MM.1S (cell line): Measurements from ENCODE around the gene CCNE1.

ENCODE experiments used
- DNase-seq: peaks from one replicate; pipeline ENCODE4 v3.0.0-alpha.2; 2015
- H2AFZ ChIP-seq: fragments of 300-600 bp; sonication (generic); 2 replicates; pipeline ENCODE4 v1.6.0; 2016; ENCODE audit warnings: antibody characterized with exemption, low read length
- H3F3A ChIP-seq: fragments of 300-600 bp; sonication (generic); 2 replicates; pipeline ENCODE4 v1.6.1; 2016; ENCODE audit warnings: mild to moderate bottlenecking, antibody characterized with exemption, low read length, moderate library complexity, mixed read lengths; ENCODE audit not compliant: insufficient read depth
- H3K27ac ChIP-seq: fragments of 300-600 bp; sonication (generic); 2 replicates; pipeline ENCODE4 v1.5.1; 2016; ENCODE audit warnings: mild to moderate bottlenecking, low read length
- H3K27me3 ChIP-seq: fragments of 300-600 bp; sonication (generic); replicated peaks from 2 replicates; pipeline ENCODE4 v1.6.0; 2016; ENCODE audit warnings: low read length; ENCODE audit not compliant: insufficient read depth
- H3K36me3 ChIP-seq: fragments of 300-600 bp; sonication (generic); replicated peaks from 2 replicates; pipeline ENCODE4 v1.6.1; 2016; ENCODE audit warnings: mild to moderate bottlenecking, low read length, mixed read lengths; ENCODE audit not compliant: insufficient read depth
- H3K4me1 ChIP-seq: fragments of 300-600 bp; sonication (generic); 2 replicates; pipeline ENCODE4 v1.6.1; 2016; ENCODE audit warnings: low read length, mixed read lengths
- H3K4me2 ChIP-seq: fragments of 300-600 bp; sonication (generic); 2 replicates; pipeline ENCODE4 v1.6.0; 2016; ENCODE audit warnings: low read depth, low read length
- H3K4me3 ChIP-seq: fragments of 300-600 bp; sonication (generic); 2 replicates; pipeline ENCODE4 v1.5.1; 2016; ENCODE audit warnings: low read length, mixed read lengths
- H3K79me2 ChIP-seq: fragments of 300-600 bp; sonication (generic); 2 replicates; pipeline ENCODE4 v1.6.1; 2016; ENCODE audit warnings: mixed run types, low read length, mixed read lengths
- H3K9ac ChIP-seq: fragments of 300-600 bp; sonication (generic); 2 replicates; pipeline ENCODE4 v1.6.1; 2016; ENCODE audit warnings: low read length, mixed read lengths
- H3K9me2 ChIP-seq: fragments of 300-600 bp; sonication (generic); replicated peaks from 2 replicates; pipeline ENCODE4 v1.6.1; 2016; ENCODE audit warnings: mild to moderate bottlenecking, low read length, mixed read lengths; ENCODE audit not compliant: insufficient read depth
- H3K9me3 ChIP-seq: fragments of 300-600 bp; sonication (generic); replicated peaks from 2 replicates; pipeline ENCODE4 v1.6.1; 2016; ENCODE audit warnings: mild to moderate bottlenecking, low read length, mixed read lengths; ENCODE audit not compliant: insufficient read depth
- H4K20me1 ChIP-seq: fragments of 300-600 bp; sonication (generic); 2 replicates; pipeline ENCODE4 v1.6.1; 2016; ENCODE audit warnings: mild to moderate bottlenecking, low read length, moderate library complexity, mixed read lengths; ENCODE audit not compliant: insufficient read depth
- CTCF ChIP-seq: fragments of 300-600 bp; sonication (generic); IDR thresholded peaks from 2 replicates; pipeline ENCODE4 v1.5.1; 2016; ENCODE audit warnings: antibody characterized with exemption, low read length, mixed read lengths
- EZH2 ChIP-seq: fragments of 300-600 bp; sonication (generic); optimal IDR thresholded peaks from 2 replicates; pipeline ENCODE3; 2017; ENCODE audit warnings: low read depth, mild to moderate bottlenecking, antibody characterized with exemption, low read length, mixed read lengths
- EZH2phosphoT487 ChIP-seq: fragments of 300-600 bp; sonication (generic); IDR thresholded peaks from 2 replicates; pipeline ENCODE4 v1.6.1; 2018; ENCODE audit warnings: antibody characterized with exemption, low read length

CCNE1 gene

GRCh38 chr19:29769997-29770396 is 41.8 kb upstream of the CCNE1 start:
- Histone ChIP-seq H3K4me2 (no peak overlapping the region), H3F3A (no peaks in the 10 kb centered on the region), H3K4me1 (no peaks in the 10 kb centered on the region), H3K36me3 (no peaks in the 10 kb centered on the region), H3K27ac (no peak overlapping the region), H3K4me3 (no peak overlapping the region), H3K9me2 (no peaks in the 10 kb centered on the region), H3K9ac (no peak overlapping the region), H4K20me1 (no peaks in the 10 kb centered on the region), H2AFZ (no peak overlapping the region), H3K79me2 (no peaks in the 10 kb centered on the region), H3K27me3 (peaks cover 54% of the 10 kb centered on the region), H3K9me3 (no peaks in the 10 kb centered on the region)
- DNase-seq, result no peak
- no peak for TF ChIP-seq EZH2
- no peak for TF ChIP-seq EZH2phosphoT487
- no peak for TF ChIP-seq CTCF

GRCh38 chr19:29770648-29771047 is 41.1 kb upstream of the CCNE1 start:
- Histone ChIP-seq H3K79me2 (no peaks in the 10 kb centered on the region), H3K9me2 (no peaks in the 10 kb centered on the region), H3K9me3 (no peaks in the 10 kb centered on the region), H3K4me1 (no peaks in the 10 kb centered on the region), H3K4me2 (no peak overlapping the region), H3K27me3 (peaks cover 54% of the 10 kb centered on the region), H3K36me3 (no peaks in the 10 kb centered on the region), H2AFZ (no peak overlapping the region), H4K20me1 (no peaks in the 10 kb centered on the region), H3K9ac (no peak overlapping the region), H3K27ac (no peak overlapping the region), H3K4me3 (no peak overlapping the region), H3F3A (no peaks in the 10 kb centered on the region)
- TF ChIP-seq CTCF (no peak), EZH2phosphoT487 (no peak), EZH2 (no peak)
- DNase-seq, result no peak

- TF ChIP-seq EZH2phosphoT487, result no peak
- TF ChIP-seq EZH2, result no peak
- peak; percentile 53 for TF ChIP-seq CTCF
- Histone ChIP-seq H3F3A (no peaks in the 10 kb centered on the region), H4K20me1 (no peaks in the 10 kb centered on the region), H3K9ac (no peak overlapping the region), H3K79me2 (no peaks in the 10 kb centered on the region), H2AFZ (no peak overlapping the region), H3K4me2 (no peak overlapping the region), H3K36me3 (no peaks in the 10 kb centered on the region), H3K27me3 (peaks cover 49% of the 10 kb centered on the region), H3K4me3 (no peak overlapping the region), H3K9me2 (no peaks in the 10 kb centered on the region), H3K9me3 (no peaks in the 10 kb centered on the region), H3K27ac (no peak overlapping the region), H3K4me1 (no peaks in the 10 kb centered on the region)
- DNase-seq, result peak; percentile 35
Measured at GRCh38 chr19:29771708-29772414, 39.9 kb upstream of the CCNE1 start.
